ENCODE data around the gene OR2Z1. TPM values are rescaled to one million over a fixed set of nuclear protein-coding genes. Genes with fewer than 3 reads are reported as not detected.
"Not testable (repeated sequence)": the region's sequence is repeated elsewhere in the genome, so short reads cannot be mapped to it uniquely, and the experiment has no call there.

Gene OR2Z1
- total RNA-seq, 1 donor from 2014 or later, result not detected

- Histone ChIP-seq H3K4me1 (ENCODE audit: control insufficient read depth in 3 of 3, insufficient read depth in 3 of 3, low read length in 3 of 3) (no peaks in the 10 kb centered on the region), H3K27ac (ENCODE audit: low read depth, low read length) (no peak overlapping the region), H3K9me3 (ENCODE audit: control insufficient read depth in 3 of 3, low read length in 3 of 3) (no peaks in the 10 kb centered on the region), H3K27me3 (ENCODE audit: control insufficient read depth in 3 of 3, insufficient read depth in 3 of 3, low read length in 3 of 3) (peaks cover 0 to 9% (median 0%) of the 10 kb centered on the region in 3 donors), H3K9ac (ENCODE audit: low read depth in 1 of 3, low read length in 3 of 3) (no peak overlapping the region), H3K36me3 (ENCODE audit: control insufficient read depth in 3 of 3, insufficient read depth in 3 of 3, low read length in 3 of 3) (no peaks in the 10 kb centered on the region), H3K4me3 (ENCODE audit: low read length in 3 of 3) (no peak overlapping the region)
Observed at GRCh38 chr19:8700956-8701355, 20.5 kb upstream of the OR2Z1 start.

DNA sequence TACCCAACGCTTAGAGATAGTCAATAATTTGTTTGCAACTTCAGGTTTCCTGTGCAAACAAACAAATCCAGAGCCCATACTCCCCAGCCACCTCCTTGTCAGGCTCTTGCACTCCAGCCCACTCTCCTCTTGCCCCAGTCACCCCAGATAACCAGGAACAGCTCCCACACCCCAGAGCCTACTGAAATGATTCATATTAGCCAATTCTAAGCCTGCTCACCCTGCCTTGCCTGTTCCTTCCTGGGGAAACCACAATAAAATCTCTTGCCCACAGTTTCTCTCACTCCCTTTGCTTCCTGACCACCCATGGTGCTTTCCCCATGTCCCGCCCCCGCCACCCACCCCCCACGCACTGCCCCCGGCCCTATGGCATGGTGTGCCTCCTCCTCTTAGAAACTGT, 19.1 kb upstream of the OR2Z1 start:
- Histone ChIP-seq H3K9ac (ENCODE audit: low read depth in 1 of 3, low read length in 3 of 3) (no peak overlapping the region), H3K4me3 (ENCODE audit: low read length in 3 of 3) (no peak overlapping the region), H3K27me3 (ENCODE audit: control insufficient read depth in 3 of 3, insufficient read depth in 3 of 3, low read length in 3 of 3) (peaks cover 0 to 3% (median 0%) of the 10 kb centered on the region in 3 donors), H3K27ac (ENCODE audit: low read depth, low read length) (no peak overlapping the region), H3K9me3 (ENCODE audit: control insufficient read depth in 3 of 3, low read length in 3 of 3) (no peaks in the 10 kb centered on the region), H3K36me3 (ENCODE audit: control insufficient read depth in 3 of 3, insufficient read depth in 3 of 3, low read length in 3 of 3) (no peaks in the 10 kb centered on the region), H3K4me1 (ENCODE audit: control insufficient read depth in 3 of 3, insufficient read depth in 3 of 3, low read length in 3 of 3) (no peaks in the 10 kb centered on the region)

DNA sequence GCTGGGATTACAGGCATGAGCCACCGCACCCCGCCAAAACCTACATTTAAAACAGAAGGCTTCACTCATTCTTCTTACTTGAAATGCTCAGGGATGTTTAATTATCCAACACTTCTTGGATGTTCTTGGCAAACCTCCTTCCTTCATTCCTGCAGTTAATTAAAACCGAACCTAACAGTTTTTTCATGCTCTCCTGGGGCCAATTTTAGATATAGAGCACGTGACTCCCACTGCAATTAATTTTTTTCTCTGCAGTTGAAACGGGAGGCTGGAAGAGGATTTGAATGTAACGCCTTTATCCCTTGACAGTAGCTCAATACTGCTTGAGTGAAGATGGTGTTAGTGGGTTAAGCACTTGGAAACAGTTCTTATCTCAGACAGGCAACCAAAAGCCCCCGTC, 18.2 kb upstream of the OR2Z1 start:
- Histone ChIP-seq H3K4me1 (ENCODE audit: control insufficient read depth in 3 of 3, insufficient read depth in 3 of 3, low read length in 3 of 3) (no peaks in the 10 kb centered on the region), H3K36me3 (ENCODE audit: control insufficient read depth in 3 of 3, insufficient read depth in 3 of 3, low read length in 3 of 3) (no peaks in the 10 kb centered on the region), H3K9ac (ENCODE audit: low read depth in 1 of 3, low read length in 3 of 3) (no peak overlapping the region), H3K4me3 (ENCODE audit: low read length in 3 of 3) (no peak overlapping the region), H3K9me3 (ENCODE audit: control insufficient read depth in 3 of 3, low read length in 3 of 3) (no peaks in the 10 kb centered on the region), H3K27ac (ENCODE audit: low read depth, low read length) (no peak overlapping the region), H3K27me3 (ENCODE audit: control insufficient read depth in 3 of 3, insufficient read depth in 3 of 3, low read length in 3 of 3) (no peaks in the 10 kb centered on the region)

DNA sequence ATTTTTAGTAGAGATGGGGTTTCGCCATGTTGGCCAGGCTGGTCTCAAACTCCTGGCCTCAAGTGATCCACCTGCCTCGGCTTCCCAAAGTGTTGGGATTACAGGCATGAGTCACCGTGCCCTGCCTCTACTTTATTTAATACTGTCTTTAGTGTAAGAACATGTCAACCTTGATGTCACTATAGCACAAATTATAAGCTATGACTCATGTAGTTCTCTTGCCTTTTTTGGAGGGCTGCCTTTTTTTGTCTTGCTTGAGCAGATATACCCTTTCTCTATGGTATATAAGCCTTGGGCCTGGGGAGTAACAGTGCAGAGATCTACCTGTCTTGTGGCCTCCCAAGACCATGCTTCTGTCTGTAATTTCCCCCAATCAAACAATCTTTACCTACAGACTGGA, 16.1 kb upstream of the OR2Z1 start:
- not testable (repeated sequence) for H3K4me3 ChIP-seq (ENCODE audit: low read length in 3 of 3); H3K4me1 ChIP-seq (ENCODE audit: control insufficient read depth in 3 of 3, insufficient read depth in 3 of 3, low read length in 3 of 3); H3K9me3 ChIP-seq (ENCODE audit: control insufficient read depth in 3 of 3, low read length in 3 of 3); H3K27ac ChIP-seq (ENCODE audit: low read depth, low read length); H3K9ac ChIP-seq (ENCODE audit: low read depth in 1 of 3, low read length in 3 of 3); H3K27me3 ChIP-seq (ENCODE audit: control insufficient read depth in 3 of 3, insufficient read depth in 3 of 3, low read length in 3 of 3); H3K36me3 ChIP-seq (ENCODE audit: control insufficient read depth in 3 of 3, insufficient read depth in 3 of 3, low read length in 3 of 3)

DNA sequence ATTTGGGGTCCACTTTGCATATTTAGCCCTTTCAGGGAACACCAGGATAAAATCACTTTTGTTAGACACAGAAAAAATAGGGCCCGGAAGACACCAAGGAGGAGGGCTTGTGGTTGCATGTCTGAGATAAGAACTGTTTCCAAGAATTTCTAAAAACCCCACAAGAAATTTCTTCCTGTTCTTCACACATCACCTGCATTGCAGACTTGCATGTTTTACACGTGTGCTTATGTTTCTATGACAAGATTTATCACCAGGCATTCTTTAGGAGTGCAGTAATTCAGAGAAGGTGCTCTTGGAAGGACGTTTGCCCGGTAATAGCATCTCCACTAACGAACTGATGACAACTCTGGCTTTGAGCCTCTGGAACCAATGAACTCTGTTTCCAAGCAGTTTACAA, 15.7 kb upstream of the OR2Z1 start:
- H3K27me3 ChIP-seq (ENCODE audit: control insufficient read depth in 3 of 3, insufficient read depth in 3 of 3, low read length in 3 of 3), result no peaks in the 10 kb centered on the region
- H3K27ac ChIP-seq (ENCODE audit: low read depth, low read length), result no peak overlapping the region
- no peak overlapping the region for H3K4me3 ChIP-seq (ENCODE audit: low read length in 3 of 3)
- no peaks in the 10 kb centered on the region for H3K4me1 ChIP-seq (ENCODE audit: control insufficient read depth in 3 of 3, insufficient read depth in 3 of 3, low read length in 3 of 3)
- H3K9me3 ChIP-seq (ENCODE audit: control insufficient read depth in 3 of 3, low read length in 3 of 3), result no peaks in the 10 kb centered on the region
- no peak overlapping the region for H3K9ac ChIP-seq (ENCODE audit: low read depth in 1 of 3, low read length in 3 of 3)
- no peaks in the 10 kb centered on the region for H3K36me3 ChIP-seq (ENCODE audit: control insufficient read depth in 3 of 3, insufficient read depth in 3 of 3, low read length in 3 of 3)

- not testable (repeated sequence) for H3K9me3 ChIP-seq (ENCODE audit: control insufficient read depth in 3 of 3, low read length in 3 of 3); H3K36me3 ChIP-seq (ENCODE audit: control insufficient read depth in 3 of 3, insufficient read depth in 3 of 3, low read length in 3 of 3); H3K27ac ChIP-seq (ENCODE audit: low read depth, low read length); H3K9ac ChIP-seq (ENCODE audit: low read depth in 1 of 3, low read length in 3 of 3); H3K4me3 ChIP-seq (ENCODE audit: low read length in 3 of 3); H3K4me1 ChIP-seq (ENCODE audit: control insufficient read depth in 3 of 3, insufficient read depth in 3 of 3, low read length in 3 of 3); H3K27me3 ChIP-seq (ENCODE audit: control insufficient read depth in 3 of 3, insufficient read depth in 3 of 3, low read length in 3 of 3)
Observed at GRCh38 chr19:8710337-8710736, 11.1 kb upstream of the OR2Z1 start.

DNA sequence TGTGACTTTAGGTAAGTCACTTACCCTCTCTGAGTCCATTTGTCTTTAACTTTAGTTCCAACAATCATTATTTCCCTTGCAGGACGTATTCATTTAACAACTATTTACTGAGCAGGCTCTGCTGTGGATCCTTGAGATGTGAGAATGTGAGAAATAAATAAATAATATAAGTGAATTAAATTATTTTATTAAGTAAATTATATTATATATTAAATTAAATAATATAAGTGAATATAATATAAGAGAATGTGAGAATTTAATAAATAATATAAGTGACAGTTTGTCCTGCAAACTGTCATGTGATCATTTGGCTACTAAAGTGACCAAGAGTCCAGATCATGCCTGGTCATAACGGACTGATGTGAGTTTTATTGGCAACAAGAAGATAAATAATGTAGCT, 598 bp downstream of the OR2Z1 start:
- Histone ChIP-seq H3K27me3 (ENCODE audit: control insufficient read depth in 3 of 3, insufficient read depth in 3 of 3, low read length in 3 of 3) (peaks cover 0 to 2% (median 0%) of the 10 kb centered on the region in 3 donors), H3K27ac (ENCODE audit: low read depth, low read length) (no peak overlapping the region), H3K36me3 (ENCODE audit: control insufficient read depth in 3 of 3, insufficient read depth in 3 of 3, low read length in 3 of 3) (no peaks in the 10 kb centered on the region), H3K9ac (ENCODE audit: low read depth in 1 of 3, low read length in 3 of 3) (no peak overlapping the region), H3K9me3 (ENCODE audit: control insufficient read depth in 3 of 3, low read length in 3 of 3) (peaks cover 0 to 3% (median 0%) of the 10 kb centered on the region in 3 donors), H3K4me3 (ENCODE audit: low read length in 3 of 3) (no peak overlapping the region), H3K4me1 (ENCODE audit: control insufficient read depth in 3 of 3, insufficient read depth in 3 of 3, low read length in 3 of 3) (no peaks in the 10 kb centered on the region)

DNA sequence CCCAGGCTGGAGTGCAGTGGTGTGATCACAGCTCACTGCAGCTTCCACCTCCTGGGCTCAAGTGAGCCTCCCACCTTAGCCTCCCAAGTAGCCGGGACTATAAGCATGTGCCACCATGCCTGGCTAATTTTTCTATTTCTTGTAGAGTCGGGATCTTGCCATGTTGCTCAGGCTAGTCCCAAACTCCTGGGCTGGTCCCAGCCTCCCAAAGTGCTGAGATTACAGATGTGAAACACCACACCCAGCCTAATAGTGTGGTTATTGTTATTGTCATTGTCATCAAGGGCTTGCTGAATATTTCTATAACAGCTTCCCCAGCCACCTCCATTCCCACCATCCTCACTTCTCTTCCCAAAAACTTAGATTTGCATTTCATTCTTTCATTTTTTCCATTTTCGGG, 2.8 kb downstream of the OR2Z1 start:
- Histone ChIP-seq H3K4me1 (ENCODE audit: control insufficient read depth in 3 of 3, insufficient read depth in 3 of 3, low read length in 3 of 3) (no peaks in the 10 kb centered on the region), H3K27ac (ENCODE audit: low read depth, low read length) (no peak overlapping the region), H3K9me3 (ENCODE audit: control insufficient read depth in 3 of 3, low read length in 3 of 3) (no peaks in the 10 kb centered on the region), H3K36me3 (ENCODE audit: control insufficient read depth in 3 of 3, insufficient read depth in 3 of 3, low read length in 3 of 3) (no peaks in the 10 kb centered on the region), H3K9ac (ENCODE audit: low read depth in 1 of 3, low read length in 3 of 3) (no peak overlapping the region), H3K27me3 (ENCODE audit: control insufficient read depth in 3 of 3, insufficient read depth in 3 of 3, low read length in 3 of 3) (peaks cover 0 to 2% (median 0%) of the 10 kb centered on the region in 3 donors), H3K4me3 (ENCODE audit: low read length in 3 of 3) (no peak overlapping the region)

GRCh38 chr19:8731428-8732169, 10.2 kb downstream of the OR2Z1 start:
- no peak overlapping the region for H3K4me3 ChIP-seq (ENCODE audit: low read length in 3 of 3)
- H3K9ac ChIP-seq (ENCODE audit: low read depth in 1 of 3, low read length in 3 of 3), result no peak overlapping the region
- no peaks in the 10 kb centered on the region for H3K36me3 ChIP-seq (ENCODE audit: control insufficient read depth in 3 of 3, insufficient read depth in 3 of 3, low read length in 3 of 3)
- no peaks in the 10 kb centered on the region for H3K4me1 ChIP-seq (ENCODE audit: control insufficient read depth in 3 of 3, insufficient read depth in 3 of 3, low read length in 3 of 3)
- no peak overlapping the region for H3K27ac ChIP-seq (ENCODE audit: low read depth, low read length)
- H3K27me3 ChIP-seq (ENCODE audit: control insufficient read depth in 3 of 3, insufficient read depth in 3 of 3, low read length in 3 of 3), result no peaks in the 10 kb centered on the region
- peaks cover 0 to 4% (median 2%) of the 10 kb centered on the region in 3 donors for H3K9me3 ChIP-seq (ENCODE audit: control insufficient read depth in 3 of 3, low read length in 3 of 3)

- no peak overlapping the region for H3K4me3 ChIP-seq (ENCODE audit: low read length in 3 of 3)
- H3K4me1 ChIP-seq (ENCODE audit: control insufficient read depth in 3 of 3, insufficient read depth in 3 of 3, low read length in 3 of 3), result no peaks in the 10 kb centered on the region
- H3K36me3 ChIP-seq (ENCODE audit: control insufficient read depth in 3 of 3, insufficient read depth in 3 of 3, low read length in 3 of 3), result no peaks in the 10 kb centered on the region
- no peaks in the 10 kb centered on the region for H3K9me3 ChIP-seq (ENCODE audit: control insufficient read depth in 3 of 3, low read length in 3 of 3)
- H3K27me3 ChIP-seq (ENCODE audit: control insufficient read depth in 3 of 3, insufficient read depth in 3 of 3, low read length in 3 of 3), result no peaks in the 10 kb centered on the region
- no peak overlapping the region for H3K27ac ChIP-seq (ENCODE audit: low read depth, low read length)
- H3K9ac ChIP-seq (ENCODE audit: low read depth in 1 of 3, low read length in 3 of 3), result no peak overlapping the region
Observed at GRCh38 chr19:8738377-8738776, 16.9 kb downstream of the OR2Z1 start.

Measured in skeletal muscle tissue (tissue), 4 donors.